HG02938 (cell line): ENCODE data around the gene SERPINB10.

ENCODE experiments used
- ATAC-seq: cut with Tn5 transposase; IDR thresholded peaks from one replicate; pipeline ENCODE4 v1.9.1; 2021; ENCODE audit warnings: mild to moderate bottlenecking, moderate library complexity; ENCODE audit not compliant: unreplicated experiment

Gene SERPINB10

GRCh38 chr18:63977040-63977439, 69.3 kb downstream of the SERPINB10 start:
- no peak for ATAC-seq

DNA sequence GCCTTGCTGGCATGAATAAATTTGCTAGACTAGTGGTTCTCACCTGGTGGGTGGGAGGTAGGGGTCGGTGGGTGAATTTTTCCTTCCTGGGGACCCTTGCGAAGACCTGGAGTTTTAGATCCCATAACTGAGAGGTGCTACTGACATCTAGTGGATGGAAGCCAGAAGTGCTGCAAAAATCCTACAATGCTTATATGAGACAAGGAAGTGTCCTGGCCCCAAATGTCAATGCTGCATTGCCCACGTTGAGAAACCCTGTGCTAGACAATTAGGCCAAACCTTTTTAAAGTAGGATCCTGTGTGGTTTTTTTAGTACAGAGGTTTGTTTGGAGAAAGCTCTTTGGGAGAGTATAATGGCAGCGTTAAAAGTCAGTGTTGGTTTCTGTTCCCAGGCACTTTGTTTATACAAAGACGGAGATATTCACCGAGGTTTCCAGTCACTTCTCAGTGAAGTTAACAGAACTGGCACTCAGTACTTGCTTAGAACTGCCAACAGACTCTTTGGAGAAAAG, 71.7 kb downstream of the SERPINB10 start:
- peak; percentile 70 for ATAC-seq

DNA sequence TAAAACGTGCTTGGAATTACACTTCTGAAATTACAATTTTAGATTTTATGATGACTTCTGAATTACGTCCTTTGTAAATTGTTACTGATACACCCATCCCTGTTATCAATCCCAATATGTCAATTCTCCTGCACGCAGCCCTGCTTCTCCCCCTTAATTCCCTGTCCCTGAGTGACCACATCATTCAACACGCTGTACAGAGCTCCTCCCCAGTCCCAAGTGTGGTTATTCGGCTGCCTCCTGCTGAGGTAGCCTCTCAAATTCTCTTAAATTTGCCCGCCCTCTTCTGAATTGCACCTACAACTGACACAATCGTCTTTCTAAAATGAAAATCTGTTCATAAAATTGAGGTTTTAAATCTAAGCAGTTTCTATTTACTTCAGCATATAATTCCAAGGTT, 72.3 kb downstream of the SERPINB10 start:
- no peak for ATAC-seq

DNA sequence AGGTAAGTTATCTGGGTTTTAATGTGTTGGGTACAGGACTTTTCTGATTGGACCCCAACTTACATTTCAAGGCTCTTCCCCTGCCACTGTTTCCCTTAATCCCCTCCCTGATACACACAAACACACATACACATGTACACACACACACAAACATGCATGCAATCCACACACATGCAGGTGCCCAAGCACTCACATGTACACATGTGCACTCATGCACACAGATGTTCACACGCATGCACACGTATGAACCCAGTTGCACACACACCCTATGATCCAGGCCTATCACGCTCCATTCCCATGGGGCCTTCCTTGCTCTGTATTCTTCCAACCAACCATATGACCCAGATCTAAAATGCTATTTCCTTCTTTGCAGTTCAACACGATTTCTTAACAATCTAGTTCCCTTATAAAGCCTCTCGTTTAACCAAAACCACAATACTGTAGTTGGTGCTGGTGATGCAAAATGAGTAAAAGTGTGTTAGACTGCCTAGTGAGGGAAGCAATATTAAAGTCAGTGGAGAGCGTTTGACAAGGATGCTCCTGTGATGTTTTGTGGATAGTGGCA, 73.2 kb downstream of the SERPINB10 start:
- ATAC-seq = no peak

DNA sequence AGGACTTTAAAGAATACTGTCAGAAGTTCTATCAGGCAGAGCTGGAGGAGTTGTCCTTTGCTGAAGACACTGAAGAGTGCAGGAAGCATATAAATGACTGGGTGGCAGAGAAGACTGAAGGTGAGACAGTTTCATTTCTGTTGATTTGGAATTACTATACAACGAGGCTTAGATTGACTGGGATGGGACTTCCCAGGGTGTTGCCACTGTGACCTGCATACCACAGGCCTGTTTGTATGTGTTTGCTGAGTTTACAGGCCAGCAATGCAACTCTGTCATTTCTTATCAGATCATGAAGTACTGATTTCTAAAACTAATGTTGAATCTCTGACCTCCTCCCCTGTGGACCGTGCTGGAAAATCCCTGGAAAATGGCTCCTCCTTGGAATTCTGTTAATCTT, 74.0 kb downstream of the SERPINB10 start:
- no peak for ATAC-seq

DNA sequence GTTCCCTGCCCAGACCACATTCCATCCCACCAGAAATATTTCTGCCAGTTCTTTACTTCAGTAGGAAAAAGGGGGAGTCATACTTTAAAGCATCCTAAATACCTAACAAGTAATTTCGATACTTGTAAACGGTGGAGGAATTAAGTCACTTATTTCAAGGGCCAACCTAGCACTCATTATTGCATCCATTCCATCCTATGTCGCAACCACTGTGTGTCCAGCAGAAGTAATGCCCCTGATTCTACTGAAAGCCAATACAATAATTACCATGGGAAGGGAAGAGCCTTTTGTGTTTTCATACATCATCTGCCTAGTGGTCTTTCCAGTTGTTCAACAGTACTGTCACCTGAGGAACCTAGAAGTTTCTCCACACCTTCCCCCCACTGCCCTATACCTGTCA, 74.6 kb downstream of the SERPINB10 start:
- ATAC-seq = no peak
